Ecto neural progenitor cell (in vitro differentiated cells): ENCODE measurements around the gene CD300H.
A peak's percentile ranks its signal among the peaks of the same experiment; 100 is the strongest.
"Not testable (repeated sequence)": the region's sequence is repeated elsewhere in the genome, so short reads cannot be mapped to it uniquely, and the experiment has no call there.

Experiments used
- DNase-seq: peaks from one replicate; pipeline ENCODE4 v3.0.0-alpha.2; 2018; ENCODE audit warnings: low spot score

The CD300H gene

DNA sequence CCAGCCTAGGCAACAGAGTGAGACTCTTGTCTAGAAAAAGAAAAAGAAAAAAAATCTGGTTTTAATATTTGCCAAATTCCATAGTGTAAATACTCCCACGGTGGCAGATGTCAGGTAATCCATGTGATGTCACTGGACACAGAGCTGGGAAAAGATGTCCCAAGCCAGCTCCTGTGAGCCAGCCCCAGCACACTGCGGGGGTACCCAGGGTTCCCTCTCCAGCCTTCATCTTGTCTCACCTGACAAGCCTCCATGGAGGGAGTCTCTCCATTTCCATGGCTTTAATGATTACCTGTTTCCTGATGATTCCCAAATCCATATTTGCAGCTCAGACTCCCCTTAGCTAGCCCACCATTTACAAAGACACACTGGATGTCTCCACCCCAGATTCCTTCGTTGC lies 40.6 kb downstream of the CD300H start:
- DNase-seq: no peak

DNA sequence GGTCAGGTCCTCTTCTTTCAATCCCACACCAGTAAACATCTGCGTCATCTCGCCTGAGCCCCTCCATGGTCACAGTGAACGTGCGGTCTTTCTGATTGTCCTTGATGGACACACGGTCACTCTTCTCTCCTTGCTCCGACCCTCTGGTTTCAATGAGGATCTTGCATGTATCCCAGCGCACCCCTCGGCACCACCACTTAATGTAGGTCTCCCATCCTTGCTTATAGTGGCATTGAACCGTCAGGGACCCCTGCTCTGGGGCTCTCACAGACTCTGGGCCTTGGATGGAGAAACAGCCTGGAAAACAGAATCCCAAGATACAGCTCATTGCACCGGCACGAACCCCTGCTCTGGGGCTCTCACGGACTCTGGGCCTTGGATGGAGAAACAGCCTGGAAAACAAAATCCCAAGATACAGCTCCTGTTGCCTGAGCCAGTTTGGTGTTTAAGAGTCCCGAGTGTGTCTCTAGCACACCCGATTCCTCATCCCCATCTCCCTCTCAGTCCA lies 41.5 kb downstream of the CD300H start:
- no peak for DNase-seq

DNA sequence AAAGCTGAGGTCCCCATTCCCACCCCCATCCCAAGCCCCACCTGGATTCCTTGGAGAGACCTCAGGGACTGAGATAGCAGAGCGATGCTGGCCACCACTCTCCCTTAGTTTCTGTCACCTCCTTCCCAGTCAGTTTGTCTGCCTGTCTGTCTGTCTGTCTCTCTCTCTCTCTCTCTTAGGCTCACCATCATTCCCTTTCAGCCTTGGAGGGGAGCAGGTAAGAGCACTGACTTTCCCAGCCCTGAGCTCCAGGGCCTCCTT lies 41.9 kb downstream of the CD300H start:
- DNase-seq: no peak

- DNase-seq: peak; percentile 32
Observed at GRCh38 chr17:74524653-74525464, 42.5 kb downstream of the CD300H start.

GRCh38 chr17:74523308-74523707 lies 44.0 kb downstream of the CD300H start:
- DNase-seq: peak; percentile 25

- peak; percentile 32 for DNase-seq
Observed at GRCh38 chr17:74522381-74523105, 44.8 kb downstream of the CD300H start.

GRCh38 chr17:74521701-74522201 lies 45.6 kb downstream of the CD300H start:
- no peak for DNase-seq

DNA sequence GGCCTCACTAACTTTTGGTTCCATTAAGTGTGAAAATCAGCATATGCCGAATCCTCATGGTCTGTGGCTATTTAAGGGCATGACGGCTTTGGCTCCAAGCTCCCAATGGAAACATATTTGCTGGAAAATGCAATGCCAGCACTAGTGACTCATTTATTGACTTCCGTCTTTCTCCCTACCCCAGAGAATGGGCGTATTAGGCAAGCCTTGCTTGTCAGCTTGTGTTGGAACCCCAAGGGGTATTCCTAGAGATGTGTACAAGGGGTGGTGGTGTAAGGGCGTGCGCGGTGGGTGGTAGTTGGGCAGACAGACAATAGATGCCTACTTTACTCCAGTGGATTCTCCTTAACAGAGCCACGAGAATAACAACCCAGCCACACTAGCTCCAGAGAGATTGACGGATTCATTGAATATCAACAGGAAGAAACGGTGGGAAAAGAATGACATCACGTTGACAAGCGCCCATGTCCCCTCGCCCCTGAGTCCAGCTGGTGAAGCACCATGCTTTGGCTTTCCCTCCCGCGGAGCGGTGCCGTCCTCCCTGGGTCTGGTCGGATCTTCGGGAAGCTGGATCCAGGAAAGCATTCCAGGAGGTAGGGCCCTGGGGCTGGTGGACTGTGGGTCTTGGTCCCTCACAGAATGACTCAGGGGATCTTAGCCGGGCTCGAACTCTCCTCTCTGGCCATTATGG lies 46.4 kb downstream of the CD300H start:
- DNase-seq: no peak

DNA sequence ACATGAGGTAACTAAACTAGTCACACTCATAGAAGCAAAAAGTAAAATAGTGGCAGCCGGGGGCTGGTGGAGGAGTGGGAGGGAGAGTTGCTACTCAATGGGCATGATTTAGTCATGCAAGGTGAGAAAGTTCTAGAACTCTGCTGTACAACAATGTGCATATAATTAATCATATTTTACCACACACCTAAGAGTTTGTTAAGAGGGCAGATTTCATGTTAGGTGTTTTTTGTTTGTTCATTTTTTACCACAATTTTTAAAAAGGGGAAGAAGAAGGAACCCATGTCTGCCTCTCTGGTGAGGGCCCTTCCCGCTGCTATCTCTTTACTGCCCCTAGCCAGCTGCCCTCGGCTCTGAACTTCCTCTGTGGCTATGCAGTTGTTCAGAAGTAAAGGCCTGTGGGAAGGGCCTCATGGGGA lies 47.3 kb downstream of the CD300H start:
- no peak for DNase-seq

GRCh38 chr17:74518413-74518981 lies 48.8 kb downstream of the CD300H start:
- DNase-seq: not testable (repeated sequence)

DNA sequence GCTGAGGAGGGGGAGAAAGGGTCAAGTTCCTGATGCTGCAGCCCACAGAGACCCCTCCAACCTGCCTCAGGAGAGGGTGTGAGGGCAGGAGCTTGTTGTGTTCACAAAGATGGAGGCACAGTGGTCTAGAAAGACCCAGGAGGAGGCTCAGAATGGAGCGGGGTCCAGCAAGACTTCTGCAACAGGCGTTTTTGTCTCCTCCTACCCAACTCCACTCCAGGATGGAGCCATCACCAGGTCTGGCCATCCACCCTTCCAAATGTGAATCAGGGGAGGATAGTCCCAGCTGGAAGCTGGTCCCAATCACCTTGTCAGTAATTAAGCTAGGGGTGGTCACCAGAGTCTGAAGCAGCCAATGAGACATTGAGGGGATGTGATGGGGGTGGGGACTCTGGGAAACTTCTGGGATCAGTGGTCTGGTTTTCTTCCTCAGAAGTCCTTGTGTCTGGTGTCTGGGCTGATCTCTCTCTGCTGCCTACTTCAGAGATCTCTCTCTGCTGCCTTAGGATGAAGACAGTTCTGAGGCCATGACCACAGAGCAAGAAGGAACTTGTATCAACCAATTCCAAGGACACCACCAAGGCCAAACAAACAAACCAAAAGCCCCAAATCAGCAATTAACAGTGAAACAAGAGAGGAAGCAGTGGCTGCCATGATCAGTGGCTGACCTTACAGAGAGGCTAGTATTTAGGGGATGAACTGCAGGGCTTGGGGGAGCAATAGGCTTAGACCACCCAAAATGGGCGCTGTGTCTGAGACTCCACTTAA lies 50.6 kb downstream of the CD300H start:
- DNase-seq: no peak

DNA sequence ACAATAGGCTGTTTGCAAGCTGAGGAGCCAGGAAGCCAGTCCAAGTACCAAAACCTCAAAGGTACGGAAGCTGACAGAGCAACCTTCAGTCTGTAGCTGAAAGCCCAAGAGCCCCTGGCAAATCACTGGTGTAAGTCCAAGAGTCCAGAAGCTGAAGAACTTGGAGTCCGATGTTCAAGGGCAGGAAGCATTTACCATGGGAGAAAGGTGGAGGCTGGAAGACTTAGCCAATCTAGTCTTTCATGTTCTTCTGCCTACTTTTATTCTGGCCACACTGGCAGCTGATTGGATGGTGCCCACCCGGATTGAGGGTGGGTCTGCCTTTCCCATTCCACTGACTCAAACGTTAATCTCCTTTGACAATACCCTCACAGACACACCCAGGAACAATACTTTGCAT lies 51.4 kb downstream of the CD300H start:
- DNase-seq: no peak

GRCh38 chr17:74514632-74515334 lies 52.5 kb downstream of the CD300H start:
- no peak for DNase-seq

GRCh38 chr17:74513987-74514631 lies 53.2 kb downstream of the CD300H start:
- DNase-seq: no peak

GRCh38 chr17:74512624-74513091 lies 54.7 kb downstream of the CD300H start:
- no peak for DNase-seq

GRCh38 chr17:74512036-74512435 lies 55.3 kb downstream of the CD300H start:
- DNase-seq: no peak
